H9 (cell line): ENCODE results near the gene BTG3. TPM values are rescaled to one million over a fixed set of nuclear protein-coding genes. Genes with fewer than 3 reads are reported as not detected.

Experiments
- DNase-seq: peaks from one replicate; pipeline ENCODE4 v3.0.0-alpha.2; 2017
- H2AFZ ChIP-seq: one replicate; pipeline ENCODE4 v1.6.1; 2013; ENCODE audit warnings: mild to moderate bottlenecking, low read length, control low read depth, moderate library complexity
- H2AK5ac ChIP-seq: 2 replicates; pipeline ENCODE4 v1.6.1; 2013; ENCODE audit warnings: low read length, control low read depth, mixed read lengths; ENCODE audit not compliant: insufficient read length
- H2BK120ac ChIP-seq: one replicate; pipeline ENCODE4 v1.6.1; 2013; ENCODE audit warnings: low read depth, mild to moderate bottlenecking, low read length, control low read depth, inconsistent platforms; ENCODE audit not compliant: poor library complexity, severe bottlenecking
- H2BK12ac ChIP-seq: 2 replicates; pipeline ENCODE4 v1.6.1; 2013; ENCODE audit warnings: low read length, control low read depth, mixed read lengths, low read depth; ENCODE audit not compliant: insufficient read length
- H2BK15ac ChIP-seq: 2 replicates; pipeline ENCODE4 v1.6.1; 2013; ENCODE audit warnings: low read depth, low read length, control low read depth
- H2BK20ac ChIP-seq: one replicate; pipeline ENCODE4 v1.6.1; 2013; ENCODE audit warnings: low read depth, mild to moderate bottlenecking, low read length, control low read depth, inconsistent platforms; ENCODE audit not compliant: poor library complexity, severe bottlenecking
- H2BK5ac ChIP-seq: 2 replicates; pipeline ENCODE4 v1.6.1; 2013; ENCODE audit warnings: low read length, control low read depth, mixed read lengths; ENCODE audit not compliant: insufficient read length
- H3K14ac ChIP-seq: 2 replicates; pipeline ENCODE4 v1.6.1; 2013; ENCODE audit warnings: low read length, control low read depth; ENCODE audit not compliant: insufficient read depth
- H3K18ac ChIP-seq: 2 replicates; pipeline ENCODE4 v1.6.1; 2013; ENCODE audit warnings: low read depth, mild to moderate bottlenecking, mixed read lengths, low read length, control low read depth; ENCODE audit not compliant: insufficient read length
- H3K23ac ChIP-seq: 2 replicates; pipeline ENCODE4 v1.6.1; 2013; ENCODE audit warnings: low read length, control low read depth, mixed read lengths, low read depth; ENCODE audit not compliant: insufficient read length
- H3K23me2 ChIP-seq: 2 replicates; pipeline ENCODE4 v1.6.1; 2013; ENCODE audit warnings: low read depth, mild to moderate bottlenecking, mixed read lengths, low read length, control low read depth; ENCODE audit not compliant: insufficient read length, poor library complexity, severe bottlenecking
- H3K27ac ChIP-seq: 2 replicates; pipeline ENCODE4 v1.5.1; 2013; ENCODE audit warnings: low read length, control low read depth, mixed read lengths, low read depth; ENCODE audit not compliant: insufficient read length
- H3K27me3 ChIP-seq: 2 replicates; pipeline ENCODE4 v1.6.1; 2013; ENCODE audit warnings: low read length, control low read depth, inconsistent platforms; ENCODE audit not compliant: insufficient read depth
- H3K4ac ChIP-seq: 2 replicates; pipeline ENCODE4 v1.6.1; 2013; ENCODE audit warnings: low read depth, mild to moderate bottlenecking, control low read depth, inconsistent platforms, low read length, moderate library complexity
- H3K4me1 ChIP-seq: 2 replicates; pipeline ENCODE4 v1.6.1; 2013; ENCODE audit warnings: low read length, control low read depth, inconsistent platforms; ENCODE audit not compliant: insufficient read depth
- H3K4me2 ChIP-seq: 2 replicates; pipeline ENCODE4 v1.6.1; 2013; ENCODE audit warnings: low read length, control low read depth, mixed read lengths; ENCODE audit not compliant: insufficient read length, insufficient read depth
- H3K56ac ChIP-seq: 2 replicates; pipeline ENCODE4 v1.6.1; 2013; ENCODE audit warnings: low read depth, mild to moderate bottlenecking, mixed read lengths, low read length, control low read depth; ENCODE audit not compliant: insufficient read length
- H3K79me1 ChIP-seq: 2 replicates; pipeline ENCODE4 v1.6.1; 2013; ENCODE audit warnings: low read depth, mild to moderate bottlenecking, moderate library complexity, low read length, control low read depth, inconsistent platforms; ENCODE audit not compliant: insufficient read depth, poor library complexity, severe bottlenecking
- H3K79me2 ChIP-seq: 2 replicates; pipeline ENCODE4 v1.6.1; 2013; ENCODE audit warnings: low read length, control low read depth, inconsistent platforms; ENCODE audit not compliant: insufficient read depth
- H3K9ac ChIP-seq: 2 replicates; pipeline ENCODE4 v1.6.1; 2013; ENCODE audit warnings: low read length, control low read depth, mixed read lengths; ENCODE audit not compliant: insufficient read length; ENCODE audit errors: extremely low read depth
- H3K9me3 ChIP-seq: one replicate; pipeline ENCODE4 v1.6.1; 2013; ENCODE audit warnings: low read depth, low read length, inconsistent platforms; ENCODE audit not compliant: control insufficient read depth
- H3T11ph ChIP-seq: one replicate; pipeline ENCODE4 v1.6.1; 2013; ENCODE audit warnings: mild to moderate bottlenecking, low read length, control low read depth, inconsistent platforms
- H4K20me1 ChIP-seq: one replicate; pipeline ENCODE4 v1.6.1; 2013; ENCODE audit not compliant: control insufficient read depth, insufficient read length, insufficient read depth
- H4K5ac ChIP-seq: 2 replicates; pipeline ENCODE4 v1.6.1; 2013; ENCODE audit warnings: low read depth, mild to moderate bottlenecking, mixed read lengths, low read length, control low read depth; ENCODE audit not compliant: insufficient read length
- H4K8ac ChIP-seq: replicated peaks from 2 replicates; pipeline ENCODE4 v1.6.1; 2013; ENCODE audit warnings: low read length, control low read depth, mixed read lengths, low read depth; ENCODE audit not compliant: insufficient read length
- H4K91ac ChIP-seq: 2 replicates; pipeline ENCODE4 v1.6.1; 2013; ENCODE audit warnings: low read depth, mild to moderate bottlenecking, moderate library complexity, mixed read lengths, low read length, control low read depth; ENCODE audit not compliant: insufficient read length
- H3K27ac Mint-ChIP-seq, 3 experiments: 2 replicates in 2 of 3; 3 replicates in 1 of 3; pipeline ENCODE4 v1.8.0; 2020 to 2021; ENCODE audit warnings: mixed read lengths in 3 of 3, mild to moderate bottlenecking in 1 of 3, moderate library complexity in 1 of 3
- H3K27me3 Mint-ChIP-seq: 2 replicates; pipeline ENCODE4 v1.8.0; 2021; ENCODE audit warnings: low read depth, mild to moderate bottlenecking, moderate library complexity, mixed read lengths
- H3K36me3 Mint-ChIP-seq, 3 experiments: 2 replicates in 2 of 3; 3 replicates in 1 of 3; pipeline ENCODE4 v1.8.0; 2020 to 2021; ENCODE audit warnings: low read depth in 3 of 3, mixed read lengths in 3 of 3; ENCODE audit not compliant: insufficient read depth in 1 of 3
- H3K4me1 Mint-ChIP-seq, 2 experiments: 2 replicates each; pipeline ENCODE4 v1.8.0; 2020; ENCODE audit warnings: mixed read lengths in 2 of 2
- H3K4me3 Mint-ChIP-seq, 2 experiments: 2 replicates in 1 of 2; 3 replicates in 1 of 2; pipeline ENCODE4 v1.8.0; 2020 to 2021; ENCODE audit warnings: mild to moderate bottlenecking in 2 of 2, mixed read lengths in 2 of 2, moderate library complexity in 1 of 2
- H3K9me3 Mint-ChIP-seq, 2 experiments: 2 replicates in 1 of 2; 3 replicates in 1 of 2; pipeline ENCODE4 v1.8.0; 2020; ENCODE audit warnings: mild to moderate bottlenecking in 2 of 2, mixed read lengths in 2 of 2, moderate library complexity in 1 of 2
- CTCF ChIP-seq: fragments of 200-600 bp; sonication (generic); conservative IDR thresholded peaks from 3 replicates; pipeline ENCODE4 v1.8.0; 2021; ENCODE audit warnings: antibody characterized with exemption, mild to moderate bottlenecking
- WGBS: extraction: QIAGEN DNeasy Blood & Tissue Kit; methylation state at CpG from one replicate; pipeline ENCODE4 v1.1.7; 2013; ENCODE audit warnings: missing lambda C conversion rate, low lambda C conversion rate, mixed read lengths; ENCODE audit not compliant: insufficient read length; ENCODE audit errors: extremely low coverage; 5-methylcytosine and 5-hydroxymethylcytosine counted together
- total RNA-seq: library from RNA; stranded (reverse); gene quantifications from 2 replicates; pipeline ENCODE4 v1.2.1, GENCODE V29; 2021

The BTG3 gene
- total RNA-seq, 1 experiment from 2014 or later = 32.2 TPM

GRCh38 chr21:17607684-17608083 is 5.0 kb downstream of the BTG3 start:
- WGBS = no CpG with 5 or more reads among the region's 2 CpGs
- H3K23ac ChIP-seq = no peak overlapping the region
- DNase-seq = no peak
- H3K4me2 ChIP-seq = no peak overlapping the region
- H3K4ac ChIP-seq = no peak overlapping the region
- no peaks in the 10 kb centered on the region for H3K79me1 ChIP-seq
- no peak overlapping the region for H2BK12ac ChIP-seq
- no peak overlapping the region for H2BK15ac ChIP-seq
- H3K4me1 ChIP-seq = no peaks in the 10 kb centered on the region
- Mint-ChIP-seq H3K9me3 (no peaks in the 10 kb centered on the region), H3K4me1 (peaks cover 13 to 25% of the 10 kb centered on the region in 2 experiments), H3K36me3 (peaks cover 21 to 58% (median 57%) of the 10 kb centered on the region in 3 experiments; a peak in 6 of 7 replicates), H3K27me3 (no peaks in the 10 kb centered on the region; the same call in 1 of the 2 replicates), H3K27ac (peak overlapping the region in 2 of 3 experiments; percentile 90 to 95; a peak in 4 of 7 replicates), H3K4me3 (no peak overlapping the region)
- H3K9ac ChIP-seq = no peak overlapping the region
- no peak overlapping the region for H2AK5ac ChIP-seq
- no peak overlapping the region for H2BK20ac ChIP-seq
- no peak overlapping the region for H4K8ac ChIP-seq
- H4K91ac ChIP-seq = no peak overlapping the region
- no peak overlapping the region for H2BK120ac ChIP-seq
- no peak for TF ChIP-seq CTCF
- no peaks in the 10 kb centered on the region for H4K20me1 ChIP-seq
- H2BK5ac ChIP-seq = no peak overlapping the region
- H4K5ac ChIP-seq = peak overlapping the region; percentile 8
- no peaks in the 10 kb centered on the region for H3K27me3 ChIP-seq
- H3K9me3 ChIP-seq = no peaks in the 10 kb centered on the region
- no peak overlapping the region for H3K56ac ChIP-seq
- no peak overlapping the region for H3K18ac ChIP-seq
- no peak overlapping the region for H2AFZ ChIP-seq
- no peak overlapping the region for H3K14ac ChIP-seq
- H3K79me2 ChIP-seq = peaks cover 13% of the 10 kb centered on the region; the same call in 1 of the 2 replicates
- peaks cover 10% of the 10 kb centered on the region for H3K23me2 ChIP-seq
- H3K27ac ChIP-seq = no peak overlapping the region
- H3T11ph ChIP-seq = no peak overlapping the region
